ENCODE data around the gene UTP11.

DNA sequence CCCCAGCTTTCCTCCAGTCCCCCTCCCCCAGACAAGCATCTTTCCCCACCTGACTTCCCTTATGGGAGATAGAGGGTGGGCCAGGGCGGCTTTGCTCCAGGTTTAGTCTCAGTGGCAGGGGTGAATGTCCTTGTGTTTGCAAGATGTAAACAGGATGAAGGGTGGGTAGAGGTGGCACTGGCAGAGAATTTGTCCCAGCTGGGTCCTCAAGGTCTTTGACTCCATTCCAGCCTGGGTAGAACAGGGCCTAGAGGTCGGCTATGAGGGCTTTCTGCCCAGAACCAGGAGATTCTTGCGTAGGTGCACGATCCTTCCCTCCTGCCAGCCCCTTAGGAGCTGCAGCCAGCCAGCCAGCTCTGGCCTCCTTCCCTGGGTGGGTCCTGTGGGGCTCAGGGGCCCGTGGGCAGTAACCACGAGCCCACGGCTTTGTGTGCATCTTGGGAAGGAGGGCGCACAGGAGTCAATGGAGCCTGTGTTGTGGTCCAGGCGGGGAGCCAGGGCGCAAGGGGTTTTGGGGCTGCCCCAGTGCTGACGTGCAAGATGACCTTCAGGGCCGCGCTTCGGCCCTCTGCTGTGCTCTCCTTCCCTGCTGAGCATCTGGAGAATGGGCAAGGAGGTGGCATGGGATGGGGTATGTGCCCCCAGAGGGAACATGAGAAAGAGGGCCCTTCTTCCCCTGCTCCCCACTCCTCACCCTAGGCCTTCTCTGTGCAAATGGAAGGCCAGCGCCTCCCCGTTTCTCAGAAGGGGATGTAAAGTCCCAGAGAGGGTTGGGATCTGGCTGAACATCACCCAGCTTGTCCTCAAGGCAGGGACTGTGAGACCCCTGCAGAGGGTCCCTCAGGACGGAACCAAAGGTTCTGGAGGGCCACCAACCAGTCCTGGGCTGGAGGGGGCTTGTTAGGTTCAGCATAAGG, 18.3 kb downstream of the UTP11 start:
- TF ChIP-seq POLR2AphosphoS5 (IDR thresholded peaks at IDR 0.05; ENCODE audit: low read depth, low read length) (no peak), POLR2A (IDR thresholded peaks at IDR 0.05; ENCODE audit: low read depth, low read length) (no peak), TAF1 (IDR thresholded peaks at IDR 0.05; ENCODE audit: low read depth, low read length) (no peak), POU2F2 (IDR thresholded peaks at IDR 0.05; ENCODE audit: low read depth, low read length) (no peak)
